ENCODE data around the gene CACNA1F. TPM values are rescaled to one million over a fixed set of nuclear protein-coding genes. Genes with fewer than 3 reads are reported as not detected.

CACNA1F gene
- total and polyA plus RNA-seq, 10 of the 15 experiments (the other 5 are each of a cell fraction or from before 2014, with no cell fraction given), result 0.01 to 0.32 (median 0.05) TPM; not detected in 5

GRCh38 chrX:49269010-49269766, 36.0 kb upstream of the CACNA1F start (continued):
- TF ChIP-seq E4F1 (IDR thresholded peaks at IDR 0.05; ENCODE audit: borderline replicate concordance, partially characterized antibody), result peak; percentile 37
- TF ChIP-seq CBFB (IDR thresholded peaks at IDR 0.05; ENCODE audit: low read depth), result no peak
- no peak for TF ChIP-seq ZNF217 (IDR thresholded peaks at IDR 0.05)
- no peak for TF ChIP-seq MXI1 (IDR thresholded peaks at IDR 0.05; ENCODE audit: low read depth, low read length)
- no peak for TF ChIP-seq RCOR1 (conservative IDR thresholded peaks at IDR 0.05; ENCODE audit: low read depth, low read length)
- no peak for TF ChIP-seq TCF3 (IDR thresholded peaks at IDR 0.05; ENCODE audit: borderline replicate concordance, insufficient read depth, low read depth, low read length)
- TF ChIP-seq ATF7 (IDR thresholded peaks at IDR 0.05; ENCODE audit: low read depth), result peak; percentile 92
- TF ChIP-seq SRF (IDR thresholded peaks at IDR 0.05; ENCODE audit: low read depth in 2 of 2, low read length in 2 of 2), result no peak
- TF ChIP-seq CHD1 (IDR thresholded peaks at IDR 0.05; ENCODE audit: low read depth, low read length), result no peak
- TF ChIP-seq MTA3 (IDR thresholded peaks at IDR 0.05; ENCODE audit: borderline replicate concordance, low read length), result no peak
- peak; percentile 96 for TF ChIP-seq SP1 (IDR thresholded peaks at IDR 0.05; ENCODE audit: low read depth, low read length)
- TF ChIP-seq SMAD1 (IDR thresholded peaks at IDR 0.05; ENCODE audit: low read depth, partially characterized antibody), result no peak
- TF ChIP-seq NFXL1 (IDR thresholded peaks at IDR 0.05; ENCODE audit: borderline replicate concordance), result no peak
- no peak for TF ChIP-seq TARDBP (IDR thresholded peaks at IDR 0.05; ENCODE audit: borderline replicate concordance)
- TF ChIP-seq TAF1 (IDR thresholded peaks at IDR 0.05; ENCODE audit: borderline replicate concordance, low read depth, low read length), result peak; percentile 14; the same call in 1 of the 2 replicates
- TF ChIP-seq EP300 (IDR thresholded peaks at IDR 0.05; ENCODE audit: borderline replicate concordance in 1 of 2, control insufficient read depth in 1 of 2, low read depth in 2 of 2, low read length in 2 of 2), result no peak; a peak in 1 of 4 replicates
- no peak for TF ChIP-seq EZH2 (IDR thresholded peaks at IDR 0.05; ENCODE audit: borderline replicate concordance, control insufficient read depth, low read depth, low read length)
- no peak for TF ChIP-seq ETV6 (conservative IDR thresholded peaks at IDR 0.05 in 1 of 2, IDR thresholded peaks at IDR 0.05 in 1 of 2; ENCODE audit: borderline replicate concordance in 1 of 2, low read depth in 1 of 2)
- no peak for TF ChIP-seq ZZZ3 (IDR thresholded peaks at IDR 0.05; ENCODE audit: control insufficient read depth, insufficient read length, low read depth)
- TF ChIP-seq NFIC (IDR thresholded peaks at IDR 0.05; ENCODE audit: low read depth, low read length), result no peak
- TF ChIP-seq RFX5 (IDR thresholded peaks at IDR 0.05; ENCODE audit: low read depth, low read length), result peak; percentile 85
- no peak for TF ChIP-seq ZNF384 (IDR thresholded peaks at IDR 0.05; ENCODE audit: borderline replicate concordance, low read depth, low read length)
- TF ChIP-seq ESRRA (IDR thresholded peaks at IDR 0.05; ENCODE audit: low read length), result no peak
- TF ChIP-seq IRF5 (IDR thresholded peaks at IDR 0.05; ENCODE audit: borderline replicate concordance), result no peak
- no peak for TF ChIP-seq SIX5 (IDR thresholded peaks at IDR 0.05; ENCODE audit: low read depth, low read length, severe bottlenecking)
- TF ChIP-seq POU2F2 (IDR thresholded peaks at IDR 0.05; ENCODE audit: borderline replicate concordance, low read depth, low read length), result no peak

All from GM12878 (cell line).